Skeletal muscle cell (primary cell): ENCODE measurements around the gene CRIP1.

ENCODE experiments used
- DNase-seq: peaks from one replicate; pipeline ENCODE4 v3.0.0-alpha.2; 2010; ENCODE audit warnings: low read depth
- H3K4me3 ChIP-seq: 2 replicates; pipeline ENCODE4 v1.5.1; 2011; ENCODE audit warnings: low read depth, mild to moderate bottlenecking, control low read depth, low read length, moderate library complexity

The CRIP1 gene

GRCh38 chr14:105468621-105469241, 18.0 kb upstream of the CRIP1 start:
- H3K4me3 ChIP-seq = no peak overlapping the region
- DNase-seq = no peak

GRCh38 chr14:105469456-105470349, 17.0 kb upstream of the CRIP1 start:
- DNase-seq = no peak
- H3K4me3 ChIP-seq = no peak overlapping the region

- H3K4me3 ChIP-seq = no peak overlapping the region
- no peak for DNase-seq
Measured at GRCh38 chr14:105470350-105471296, 16.1 kb upstream of the CRIP1 start.

GRCh38 chr14:105471297-105471821, 15.3 kb upstream of the CRIP1 start:
- H3K4me3 ChIP-seq = no peak overlapping the region
- no peak for DNase-seq

GRCh38 chr14:105471823-105472485, 14.7 kb upstream of the CRIP1 start:
- DNase-seq = no peak
- H3K4me3 ChIP-seq = no peak overlapping the region

GRCh38 chr14:105472486-105472991, 14.1 kb upstream of the CRIP1 start:
- DNase-seq = no peak
- H3K4me3 ChIP-seq = no peak overlapping the region

- DNase-seq = no peak
- H3K4me3 ChIP-seq = no peak overlapping the region
Measured at GRCh38 chr14:105473033-105473676, 13.5 kb upstream of the CRIP1 start.

- DNase-seq = peak; percentile 41
- peak overlapping the region; percentile 57 for H3K4me3 ChIP-seq
Measured at GRCh38 chr14:105473677-105474482, 12.8 kb upstream of the CRIP1 start.

GRCh38 chr14:105474483-105475268, 12.0 kb upstream of the CRIP1 start, which contains the start of gene CRIP2:
CRIP2 (plus strand) TSS chr14:105474821; CDS start chr14:105474863, 42 bp downstream.
- DNase-seq = no peak
- H3K4me3 ChIP-seq = peak within 1 kb of the TSS; percentile 64

- H3K4me3 ChIP-seq = peak overlapping the region; percentile 64
- no peak for DNase-seq
Measured at GRCh38 chr14:105475269-105476096, 11.2 kb upstream of the CRIP1 start.

GRCh38 chr14:105476097-105476830, 10.4 kb upstream of the CRIP1 start:
- peak overlapping the region; percentile 64 for H3K4me3 ChIP-seq
- no peak for DNase-seq

GRCh38 chr14:105476831-105477659, 9.6 kb upstream of the CRIP1 start:
- DNase-seq = no peak
- H3K4me3 ChIP-seq = peak overlapping the region; percentile 64

- no peak for DNase-seq
- H3K4me3 ChIP-seq = no peak overlapping the region
Measured at GRCh38 chr14:105477660-105478397, 8.9 kb upstream of the CRIP1 start.
